Psoas muscle (tissue), 8 donors: Measurements from ENCODE around the gene EXOSC9. TPM values are rescaled to one million over a fixed set of nuclear protein-coding genes. Genes with fewer than 3 reads are reported as not detected.

Source experiments
- ATAC-seq, 4 donors: fragments of 200-7000 bp; cut with Tn5 transposase; one replicate each; pipeline ENCODE4 v1.9.1; 2020; ENCODE audit warnings: moderate library complexity in 3 of 4, mild to moderate bottlenecking in 2 of 4
- DNase-seq, 2 donors: peaks; one replicate each; pipeline ENCODE4 v3.0.0-alpha.2; 2020
- H3K27ac ChIP-seq: fragments of 200-600 bp; one replicate; pipeline ENCODE4 v1.8.0; 2022
- H3K27me3 ChIP-seq, 3 donors: fragments of 200-600 bp in 1 of 3; one replicate each; pipeline versions ENCODE4 v1.6.1 to v1.8.0; 2013 to 2022; ENCODE audit warnings: low read length in 2 of 3, mild to moderate bottlenecking in 2 of 3, moderate library complexity in 1 of 3; ENCODE audit not compliant: insufficient read depth in 3 of 3
- H3K36me3 ChIP-seq, 2 donors: fragments of 200-600 bp in 1 of 2; one replicate each; pipeline versions ENCODE4 v1.6.1 to v1.8.0; 2013 to 2022; ENCODE audit warnings: low read depth in 1 of 2, mild to moderate bottlenecking in 1 of 2, moderate library complexity in 1 of 2; ENCODE audit not compliant: insufficient read depth in 1 of 2
- H3K4me1 ChIP-seq: fragments of 200-600 bp; one replicate; pipeline ENCODE4 v1.8.0; 2022
- H3K4me3 ChIP-seq: fragments of 200-600 bp; one replicate; pipeline ENCODE4 v1.8.0; 2022; ENCODE audit warnings: mild to moderate bottlenecking
- H3K9me3 ChIP-seq: fragments of 200-600 bp; one replicate; pipeline ENCODE4 v1.8.0; 2022
- WGBS, 3 donors: extraction: QIAGEN DNeasy Blood & Tissue Kit; methylation state at CpG; one replicate each; pipeline versions ENCODE4 v1.1.6 to v1.1.7; 2013; 5-methylcytosine and 5-hydroxymethylcytosine counted together
- intact Hi-C, 2 donors: fragments of 100-400 bp; cut with DNase I; formaldehyde crosslinking; loops; one replicate each; pipeline versions ENCODE4 v1.11.0 to v1.14.2; 2022
- polyA plus RNA-seq, 3 donors: library from polyadenylated mRNA; stranded (reverse); fragments of 200-250 nt; gene quantifications; one replicate each; pipeline ENCODE4 v1.2.3, GENCODE V29; 2013
- total RNA-seq, 4 donors: library from RNA; stranded (reverse); fragmentation: NEBNext Ultra II Directional in 2 of 4; extraction: Animal tissue kit (Norgen Biotek cat#: 25700) in 2 of 4; gene quantifications; one replicate each; pipeline versions ENCODE4 v1.2.1 to v1.2.4, GENCODE V29; 2021 to 2023
- TF ChIP-seq, protein P1 (sequence below): fragments of 200-600 bp; IDR thresholded peaks from one replicate; pipeline ENCODE4 v1.8.0; 2022; ENCODE audit warnings: antibody characterized with exemption
- donor health status: healthy with polysubstance abuse.
- donor health status: DM: no; HTN: no; CAD: no; lungs with moderate emphysema.
- donor health status: Bipolar disorder and iron deficiency.
- donor health status: healthy.
- donor health status: DM: yes; HTN: yes; CAD: no.
- donor health status: DM: no; HTN: no; CAD: no.
- donor health status: DM: no; HTN: no; CAD: no.
- donor health status: DM: yes; HTN: yes; CAD: no.

Gene EXOSC9
- total and polyA plus RNA-seq, 7 donors = 12.3 to 28.5 (median 14.5) TPM

DNA sequence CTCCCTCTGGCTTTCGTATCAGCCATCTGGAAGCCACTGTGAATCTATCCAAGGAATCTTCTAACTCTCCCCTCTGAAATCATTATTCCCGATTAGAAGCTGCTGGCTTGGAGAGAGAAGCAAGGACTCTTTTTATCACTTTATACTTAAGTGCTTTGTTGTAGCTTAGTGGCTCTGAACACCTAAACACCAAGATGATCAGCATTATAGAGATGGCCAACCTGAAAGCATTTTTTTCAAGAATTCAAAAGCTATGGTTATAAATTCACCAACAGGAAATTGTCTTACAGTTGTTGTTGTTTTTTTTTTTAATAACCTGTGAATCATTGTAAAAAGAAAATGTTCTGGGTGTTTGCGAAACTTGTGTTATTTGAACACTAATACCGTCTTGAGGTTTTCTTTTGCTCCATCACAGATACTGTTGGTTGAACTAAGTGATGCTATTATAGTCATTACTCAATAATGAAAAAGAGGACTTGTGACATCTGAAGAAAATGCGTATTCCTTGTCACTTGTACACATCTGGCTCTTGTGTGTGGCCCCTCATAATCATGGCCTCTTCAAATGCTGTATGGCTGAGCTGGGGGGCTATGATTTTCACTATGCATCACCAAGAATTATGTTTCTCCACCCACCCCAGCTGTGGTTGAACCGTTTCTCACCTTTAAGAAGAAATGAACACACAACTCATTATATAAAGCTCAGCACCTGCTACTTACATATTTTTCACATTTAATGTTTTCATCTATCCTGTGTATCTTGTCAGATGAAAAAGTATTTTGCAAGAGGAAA lies 24.3 kb upstream of the EXOSC9 start:
- WGBS, 3 donors = 67 to 72% (median 68%) methylated on average over 6 of the region's 6 CpGs
- ATAC-seq (no peak), DNase-seq (no peak)
- H3K9me3 ChIP-seq = no peaks in the 10 kb centered on the region
- H3K4me3 ChIP-seq = no peak overlapping the region
- no peaks in the 10 kb centered on the region for H3K36me3 ChIP-seq
- H3K27ac ChIP-seq = no peak overlapping the region
- H3K27me3 ChIP-seq = peaks cover 4 to 8% (median 4%) of the 10 kb centered on the region in 3 donors
- no peaks in the 10 kb centered on the region for H3K4me1 ChIP-seq
- intact Hi-C loops = no loop called here
- TF ChIP-seq, protein P1, sequence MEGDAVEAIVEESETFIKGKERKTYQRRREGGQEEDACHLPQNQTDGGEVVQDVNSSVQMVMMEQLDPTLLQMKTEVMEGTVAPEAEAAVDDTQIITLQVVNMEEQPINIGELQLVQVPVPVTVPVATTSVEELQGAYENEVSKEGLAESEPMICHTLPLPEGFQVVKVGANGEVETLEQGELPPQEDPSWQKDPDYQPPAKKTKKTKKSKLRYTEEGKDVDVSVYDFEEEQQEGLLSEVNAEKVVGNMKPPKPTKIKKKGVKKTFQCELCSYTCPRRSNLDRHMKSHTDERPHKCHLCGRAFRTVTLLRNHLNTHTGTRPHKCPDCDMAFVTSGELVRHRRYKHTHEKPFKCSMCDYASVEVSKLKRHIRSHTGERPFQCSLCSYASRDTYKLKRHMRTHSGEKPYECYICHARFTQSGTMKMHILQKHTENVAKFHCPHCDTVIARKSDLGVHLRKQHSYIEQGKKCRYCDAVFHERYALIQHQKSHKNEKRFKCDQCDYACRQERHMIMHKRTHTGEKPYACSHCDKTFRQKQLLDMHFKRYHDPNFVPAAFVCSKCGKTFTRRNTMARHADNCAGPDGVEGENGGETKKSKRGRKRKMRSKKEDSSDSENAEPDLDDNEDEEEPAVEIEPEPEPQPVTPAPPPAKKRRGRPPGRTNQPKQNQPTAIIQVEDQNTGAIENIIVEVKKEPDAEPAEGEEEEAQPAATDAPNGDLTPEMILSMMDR = no peak

DNA sequence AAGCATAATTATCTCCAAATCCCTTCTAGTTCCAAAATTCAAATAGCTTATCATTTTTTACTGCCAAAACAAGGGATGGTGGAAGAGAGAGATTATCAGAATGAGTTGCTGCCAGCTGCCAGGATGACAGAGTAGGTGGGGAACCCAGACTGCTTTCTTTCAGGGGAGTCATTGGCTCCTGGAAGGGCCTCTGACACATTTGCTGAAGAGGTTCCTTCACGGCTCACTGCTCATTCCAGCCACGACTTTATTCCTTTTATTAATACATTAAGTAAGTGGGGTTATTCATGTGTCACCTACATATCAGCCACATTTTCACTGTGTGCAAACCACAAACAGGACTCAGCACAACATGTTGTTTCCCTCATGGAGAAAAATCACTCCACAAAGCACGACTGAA lies 23.5 kb upstream of the EXOSC9 start:
- 23 to 26% (median 25%) methylated on average over 3 of the region's 3 CpGs for WGBS, 3 donors
- no peaks in the 10 kb centered on the region for H3K36me3 ChIP-seq
- no peak overlapping the region for H3K27ac ChIP-seq
- H3K4me1 ChIP-seq = no peaks in the 10 kb centered on the region
- TF ChIP-seq, protein P1 = no peak
- DNase-seq (no peak), ATAC-seq (no peak)
- H3K9me3 ChIP-seq = no peaks in the 10 kb centered on the region
- intact Hi-C loops = no loop called here
- H3K27me3 ChIP-seq = peaks cover 4 to 8% (median 4%) of the 10 kb centered on the region in 3 donors
- no peak overlapping the region for H3K4me3 ChIP-seq

DNA sequence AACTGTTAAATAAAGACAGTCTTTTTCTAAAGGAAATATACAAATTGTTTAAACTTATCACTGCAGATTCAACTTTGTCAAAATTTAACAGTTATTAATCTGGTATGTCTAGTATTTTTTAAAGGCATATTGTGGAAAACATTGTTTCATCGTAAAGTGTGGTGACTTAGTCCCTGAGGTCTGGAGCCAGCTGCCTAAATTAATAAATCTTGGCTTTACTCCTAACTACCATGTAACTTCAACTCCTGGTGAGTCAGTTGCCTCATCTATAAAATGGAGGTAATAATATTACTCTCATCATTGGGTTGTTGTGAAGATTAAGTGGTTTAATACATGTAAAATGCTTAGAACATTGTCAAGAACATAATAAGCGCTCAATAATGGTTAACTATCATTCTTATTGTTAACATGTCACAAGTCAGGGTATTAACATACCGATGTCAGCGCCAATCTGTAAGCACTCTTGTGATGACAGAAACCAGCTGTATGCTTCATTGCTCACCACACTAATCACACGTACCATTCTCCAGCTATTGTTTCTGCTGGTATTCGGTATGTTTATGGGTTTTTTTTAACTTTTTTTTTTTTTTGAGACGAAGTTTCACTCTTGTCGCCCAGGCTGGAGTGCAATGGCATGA lies 22.0 kb upstream of the EXOSC9 start:
- ATAC-seq = no peak
- WGBS, 3 donors = 34 to 44% (median 35%) methylated on average over 8 of the region's 8 CpGs
- H3K4me3 ChIP-seq = no peak overlapping the region

DNA sequence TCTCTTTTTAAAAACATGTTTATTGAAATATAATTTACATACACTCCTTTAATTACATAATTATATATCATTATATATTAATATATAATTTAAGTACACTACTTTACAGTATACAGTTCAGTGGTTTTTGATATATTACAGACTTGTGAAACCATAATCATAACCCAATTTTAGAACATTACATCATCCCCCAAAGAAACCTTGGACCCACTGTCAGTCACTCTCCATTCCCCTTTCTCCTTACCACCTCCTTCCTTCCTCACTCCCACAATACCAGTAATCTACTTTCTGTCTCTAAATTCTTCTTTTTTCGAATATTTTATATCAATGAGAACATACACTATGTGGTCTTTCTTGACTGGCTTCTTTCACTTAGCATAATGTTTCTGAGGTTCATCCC lies 17.9 kb upstream of the EXOSC9 start:
- H3K27ac ChIP-seq = no peak overlapping the region
- TF ChIP-seq, protein P1 = no peak
- H3K4me3 ChIP-seq = no peak overlapping the region
- intact Hi-C loops = no loop called here
- no peaks in the 10 kb centered on the region for H3K4me1 ChIP-seq
- no peak for DNase-seq
- H3K27me3 ChIP-seq = peaks cover 0 to 8% (median 5%) of the 10 kb centered on the region in 3 donors
- peaks cover 7% of the 10 kb centered on the region for H3K9me3 ChIP-seq
- no peaks in the 10 kb centered on the region for H3K36me3 ChIP-seq
- 83 to 87% (median 86%) methylated on average over 1 of the region's 1 CpG for WGBS, 3 donors
- no peak for ATAC-seq

More for the DNA sequence above, 22.0 kb upstream of the EXOSC9 start:
- DNase-seq = no peak
- no peak overlapping the region for H3K27ac ChIP-seq
- peaks cover 4 to 8% (median 4%) of the 10 kb centered on the region in 3 donors for H3K27me3 ChIP-seq
- no peaks in the 10 kb centered on the region for H3K36me3 ChIP-seq
- intact Hi-C loops = no loop called here
- no peaks in the 10 kb centered on the region for H3K4me1 ChIP-seq
- TF ChIP-seq, protein P1 = no peak
- peaks cover 2% of the 10 kb centered on the region for H3K9me3 ChIP-seq
